OCI-LY1 (cell line): ENCODE results near the gene RAN.

Experiments
- EZH2 ChIP-seq: fragments of 200-600 bp; sonication (generic), shearing (Covaris generic); IDR thresholded peaks from 2 replicates; pipeline ENCODE4 v1.8.0; 2017; ENCODE audit warnings: borderline replicate concordance, mixed run types, mild to moderate bottlenecking, antibody characterized with exemption, low read length, moderate library complexity, mixed read lengths
- TF ChIP-seq, protein P1 (sequence below): fragments of 200-600 bp; sonication (generic), shearing (Covaris generic); IDR thresholded peaks from 2 replicates; pipeline ENCODE4 v1.5.1; 2017; ENCODE audit warnings: mild to moderate bottlenecking, antibody characterized with exemption, low read length, moderate library complexity, mixed read lengths

GRCh38 chr12:130839770-130840404 is 32.0 kb upstream of the RAN start:
- TF ChIP-seq, protein P1, sequence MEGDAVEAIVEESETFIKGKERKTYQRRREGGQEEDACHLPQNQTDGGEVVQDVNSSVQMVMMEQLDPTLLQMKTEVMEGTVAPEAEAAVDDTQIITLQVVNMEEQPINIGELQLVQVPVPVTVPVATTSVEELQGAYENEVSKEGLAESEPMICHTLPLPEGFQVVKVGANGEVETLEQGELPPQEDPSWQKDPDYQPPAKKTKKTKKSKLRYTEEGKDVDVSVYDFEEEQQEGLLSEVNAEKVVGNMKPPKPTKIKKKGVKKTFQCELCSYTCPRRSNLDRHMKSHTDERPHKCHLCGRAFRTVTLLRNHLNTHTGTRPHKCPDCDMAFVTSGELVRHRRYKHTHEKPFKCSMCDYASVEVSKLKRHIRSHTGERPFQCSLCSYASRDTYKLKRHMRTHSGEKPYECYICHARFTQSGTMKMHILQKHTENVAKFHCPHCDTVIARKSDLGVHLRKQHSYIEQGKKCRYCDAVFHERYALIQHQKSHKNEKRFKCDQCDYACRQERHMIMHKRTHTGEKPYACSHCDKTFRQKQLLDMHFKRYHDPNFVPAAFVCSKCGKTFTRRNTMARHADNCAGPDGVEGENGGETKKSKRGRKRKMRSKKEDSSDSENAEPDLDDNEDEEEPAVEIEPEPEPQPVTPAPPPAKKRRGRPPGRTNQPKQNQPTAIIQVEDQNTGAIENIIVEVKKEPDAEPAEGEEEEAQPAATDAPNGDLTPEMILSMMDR: no peak
- TF ChIP-seq EZH2: no peak
